Spleen (tissue), 11 donors: ENCODE measurements around the gene PPP1R12C. TPM values are rescaled to one million over a fixed set of nuclear protein-coding genes. Genes with fewer than 3 reads are reported as not detected.

ENCODE experiments used
- DNase-seq: peaks from one replicate; pipeline ENCODE4 v3.0.0-alpha.2; 2020
- H3K27ac ChIP-seq, 8 donors: fragments of 200-600 bp; sonication (generic) in 7 of 8; 1 replicate in 4 of 8; 2 replicates in 4 of 8; pipeline versions ENCODE4 v1.5.0 to v1.8.0; 2016 to 2021; ENCODE audit warnings: inconsistent platforms in 4 of 8, mild to moderate bottlenecking in 4 of 8, moderate library complexity in 1 of 8
- H3K27me3 ChIP-seq, 7 donors: fragments of 200-600 bp; sonication (generic) in 6 of 7; replicated peaks in 1 of 7; 1 replicate in 4 of 7; 2 replicates in 3 of 7; pipeline versions ENCODE4 v1.5.0 to v1.8.0; 2016 to 2021; ENCODE audit warnings: inconsistent platforms in 3 of 7, mild to moderate bottlenecking in 1 of 7
- H3K36me3 ChIP-seq, 6 donors: fragments of 200-600 bp; sonication (generic) in 5 of 6; 1 replicate in 4 of 6; 2 replicates in 2 of 6; pipeline versions ENCODE4 v1.5.0 to v1.8.0; 2016 to 2021; ENCODE audit warnings: inconsistent platforms in 2 of 6
- H3K4me1 ChIP-seq, 6 donors: fragments of 200-600 bp; sonication (generic) in 5 of 6; 1 replicate in 3 of 6; 2 replicates in 3 of 6; pipeline versions ENCODE4 v1.5.0 to v1.8.0; 2016 to 2021; ENCODE audit warnings: inconsistent platforms in 3 of 6
- H3K4me3 ChIP-seq, 8 donors: fragments of 200-600 bp; sonication (generic) in 7 of 8; 1 replicate in 4 of 8; 2 replicates in 4 of 8; pipeline versions ENCODE4 v1.5.0 to v1.8.0; 2016 to 2021; ENCODE audit warnings: inconsistent platforms in 4 of 8, mild to moderate bottlenecking in 4 of 8, moderate library complexity in 2 of 8
- H3K9me3 ChIP-seq, 8 donors: fragments of 200-600 bp; sonication (generic) in 7 of 8; 1 replicate in 4 of 8; 2 replicates in 4 of 8; pipeline versions ENCODE4 v1.5.0 to v1.8.0; 2016 to 2021; ENCODE audit warnings: inconsistent platforms in 4 of 8
- CTCF ChIP-seq, 11 experiments: fragments of 200-600 bp in 7 of 11; fragments of 450-650 bp in 4 of 11; sonication (generic) in 4 of 11; IDR thresholded peaks in 8 of 11; conservative IDR thresholded peaks in 3 of 11; 1 replicate in 7 of 11; 2 replicates in 4 of 11; pipeline versions ENCODE4 v1.4.0 to v1.8.0; 2016 to 2021; ENCODE audit warnings: antibody characterized with exemption in 11 of 11, inconsistent platforms in 4 of 11, mild to moderate bottlenecking in 1 of 11
- POLR2A ChIP-seq, 3 donors: fragments of 450-650 bp; IDR thresholded peaks; one replicate each; pipeline ENCODE4 v1.5.1; 2017; ENCODE audit warnings: antibody characterized with exemption in 3 of 3, mild to moderate bottlenecking in 1 of 3
- POLR2AphosphoS5 ChIP-seq, 3 donors: sonication (generic); formaldehyde crosslinking; IDR thresholded peaks; one replicate each; pipeline ENCODE4 v1.5.1; 2017; ENCODE audit warnings: antibody characterized with exemption in 3 of 3
- WGBS, 5 donors: extraction: QIAGEN DNeasy Blood & Tissue Kit in 3 of 5; methylation state at CpG; one replicate each; pipeline versions ENCODE4 v1.1.5 to v1.1.7; 2013 to 2018; 5-methylcytosine and 5-hydroxymethylcytosine counted together
- intact Hi-C: fragments of 100-400 bp; cut with DNase I; formaldehyde crosslinking; loops from one replicate; pipeline ENCODE4 v1.15.0; 2023; ENCODE audit warnings: low total_unique reads
- polyA plus RNA-seq, 3 donors: library from polyadenylated mRNA; stranded (reverse); fragments of 200-250 nt; gene quantifications; one replicate each; pipeline ENCODE4 v1.2.1, GENCODE V29; 2013
- total RNA-seq, 7 donors: library from RNA; depleted of rRNA in 3 of 7; stranded (reverse); fragments of >200 nt in 3 of 7; fragmentation: NEBNext Ultra II Directional in 4 of 7; extraction: Animal tissue kit (Norgen Biotek cat#: 25700) in 4 of 7; gene quantifications; one replicate each; pipeline versions ENCODE4 v1.1.0 to v1.2.1, GENCODE V29; 2016 to 2021
- donor health status: healthy with polysubstance abuse.
- donor health status: DM: no; HTN: no; CAD: no; lungs with moderate emphysema.
- donor health status: DM: no; HTN: no; CAD: no.
- donor health status: Bipolar disorder and iron deficiency.
- donor health status: healthy.
- donor health status: DM: no; HTN: no; CAD: no.
- donor health status: DM: yes; HTN: yes; CAD: no.

The PPP1R12C gene
- total and polyA plus RNA-seq, 10 donors: 88.2 to 292 (median 151) TPM

GRCh38 chr19:55071913-55072312, 45.5 kb downstream of the PPP1R12C start:
- TF ChIP-seq POLR2AphosphoS5 (IDR thresholded peaks at IDR 0.05) (no peak), POLR2A (IDR thresholded peaks at IDR 0.05) (no peak), CTCF (IDR thresholded peaks at IDR 0.05 in 8 of 11, conservative IDR thresholded peaks at IDR 0.05 in 3 of 11) (no peak)
- Histone ChIP-seq H3K9me3 (peaks cover 0 to 6% (median 0%) of the 10 kb centered on the region in 8 donors), H3K4me1 (peaks cover 0 to 28% (median 8%) of the 10 kb centered on the region in 6 donors), H3K4me3 (no peak overlapping the region), H3K27me3 (peaks cover 0 to 90% (median 36%) of the 10 kb centered on the region in 7 donors), H3K27ac (no peak overlapping the region), H3K36me3 (no peaks in the 10 kb centered on the region)
- intact Hi-C loops: no loop called here
- WGBS, 5 donors: 56 to 73% (median 70%) methylated on average over 8 of the region's 8 CpGs
- no peak for DNase-seq

- Histone ChIP-seq H3K4me1 (peaks cover 0 to 28% (median 8%) of the 10 kb centered on the region in 6 donors), H3K27ac (no peak overlapping the region), H3K27me3 (peaks cover 0 to 83% (median 31%) of the 10 kb centered on the region in 7 donors), H3K36me3 (no peaks in the 10 kb centered on the region), H3K4me3 (no peak overlapping the region), H3K9me3 (peaks cover 0 to 6% (median 0%) of the 10 kb centered on the region in 8 donors)
- no peak for DNase-seq
- TF ChIP-seq CTCF (IDR thresholded peaks at IDR 0.05 in 8 of 11, conservative IDR thresholded peaks at IDR 0.05 in 3 of 11) (no peak), POLR2AphosphoS5 (IDR thresholded peaks at IDR 0.05) (no peak), POLR2A (IDR thresholded peaks at IDR 0.05) (no peak)
- intact Hi-C loops: no loop called here
- 47 to 75% (median 56%) methylated on average over 5 to 8 of the region's 8 CpGs for WGBS, 5 donors
Measured at GRCh38 chr19:55071129-55071502, 46.3 kb downstream of the PPP1R12C start.

GRCh38 chr19:55070466-55071128, 46.8 kb downstream of the PPP1R12C start:
- 71 to 87% (median 79%) methylated on average over 10 of the region's 10 CpGs for WGBS, 5 donors
- Histone ChIP-seq H3K36me3 (no peaks in the 10 kb centered on the region), H3K27me3 (peaks cover 0 to 81% (median 31%) of the 10 kb centered on the region in 7 donors)

More at GRCh38 chr19:55070466-55071128, 46.8 kb downstream of the PPP1R12C start:
- DNase-seq: no peak
- H3K27ac ChIP-seq: no peak overlapping the region
- TF ChIP-seq POLR2AphosphoS5 (IDR thresholded peaks at IDR 0.05): no peak
- no peak for TF ChIP-seq CTCF (IDR thresholded peaks at IDR 0.05 in 8 of 11, conservative IDR thresholded peaks at IDR 0.05 in 3 of 11)
- no peak for TF ChIP-seq POLR2A (IDR thresholded peaks at IDR 0.05)
- H3K9me3 ChIP-seq: peaks cover 0 to 6% (median 0%) of the 10 kb centered on the region in 8 donors
- intact Hi-C loops: no loop called here
- H3K4me1 ChIP-seq: peaks cover 0 to 28% (median 8%) of the 10 kb centered on the region in 6 donors
- no peak overlapping the region for H3K4me3 ChIP-seq
